GM10266 (cell line): Measurements from ENCODE around the gene CD300LB.

ENCODE experiments used
- DNase-seq: peaks from one replicate; pipeline ENCODE4 v3.0.0; 2012; ENCODE audit errors: extremely low spot score
- TF ChIP-seq, protein P1 (sequence below): IDR thresholded peaks from 2 replicates; pipeline ENCODE4 v1.5.1; 2012; ENCODE audit warnings: mild to moderate bottlenecking, low read depth; ENCODE audit not compliant: control insufficient read depth, insufficient read depth; ENCODE audit errors: missing control alignments

The CD300LB gene

DNA sequence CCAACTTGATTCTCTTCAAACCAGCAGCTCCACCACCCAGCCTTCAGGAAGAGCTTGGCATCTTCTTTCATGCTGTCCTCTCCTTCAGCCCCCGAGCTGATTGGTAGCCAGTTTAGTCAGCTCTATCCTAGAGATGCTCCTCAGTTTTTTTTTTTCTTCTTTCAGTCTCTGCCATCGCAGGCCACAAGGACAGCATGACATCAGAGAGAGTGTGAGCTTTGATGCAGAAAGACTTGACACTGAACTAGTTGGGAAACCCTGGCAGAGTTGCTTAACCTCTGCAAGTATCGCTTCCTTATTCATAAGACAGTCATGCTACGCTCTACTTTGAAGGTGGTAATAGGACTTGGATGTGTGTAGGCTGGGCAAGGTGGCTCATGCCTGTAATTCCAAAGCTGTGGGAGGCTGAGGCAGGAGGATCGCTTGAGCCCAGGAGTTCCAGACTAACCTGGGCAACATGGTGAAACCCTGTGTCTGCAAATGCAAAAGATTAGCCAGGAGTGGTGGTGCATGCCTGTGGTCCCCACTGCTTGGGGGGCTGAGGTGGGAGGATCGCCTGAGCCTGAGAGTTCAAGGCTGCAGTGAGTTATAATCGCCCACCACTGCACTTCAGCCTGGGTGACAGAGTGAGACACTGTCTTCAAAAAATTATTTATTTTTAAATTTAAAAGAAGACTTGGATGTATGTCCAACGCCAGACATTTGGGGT is 2.6 kb downstream of the CD300LB start:
- peak; percentile 57 for DNase-seq
- TF ChIP-seq, protein P1, sequence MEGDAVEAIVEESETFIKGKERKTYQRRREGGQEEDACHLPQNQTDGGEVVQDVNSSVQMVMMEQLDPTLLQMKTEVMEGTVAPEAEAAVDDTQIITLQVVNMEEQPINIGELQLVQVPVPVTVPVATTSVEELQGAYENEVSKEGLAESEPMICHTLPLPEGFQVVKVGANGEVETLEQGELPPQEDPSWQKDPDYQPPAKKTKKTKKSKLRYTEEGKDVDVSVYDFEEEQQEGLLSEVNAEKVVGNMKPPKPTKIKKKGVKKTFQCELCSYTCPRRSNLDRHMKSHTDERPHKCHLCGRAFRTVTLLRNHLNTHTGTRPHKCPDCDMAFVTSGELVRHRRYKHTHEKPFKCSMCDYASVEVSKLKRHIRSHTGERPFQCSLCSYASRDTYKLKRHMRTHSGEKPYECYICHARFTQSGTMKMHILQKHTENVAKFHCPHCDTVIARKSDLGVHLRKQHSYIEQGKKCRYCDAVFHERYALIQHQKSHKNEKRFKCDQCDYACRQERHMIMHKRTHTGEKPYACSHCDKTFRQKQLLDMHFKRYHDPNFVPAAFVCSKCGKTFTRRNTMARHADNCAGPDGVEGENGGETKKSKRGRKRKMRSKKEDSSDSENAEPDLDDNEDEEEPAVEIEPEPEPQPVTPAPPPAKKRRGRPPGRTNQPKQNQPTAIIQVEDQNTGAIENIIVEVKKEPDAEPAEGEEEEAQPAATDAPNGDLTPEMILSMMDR: no peak

DNA sequence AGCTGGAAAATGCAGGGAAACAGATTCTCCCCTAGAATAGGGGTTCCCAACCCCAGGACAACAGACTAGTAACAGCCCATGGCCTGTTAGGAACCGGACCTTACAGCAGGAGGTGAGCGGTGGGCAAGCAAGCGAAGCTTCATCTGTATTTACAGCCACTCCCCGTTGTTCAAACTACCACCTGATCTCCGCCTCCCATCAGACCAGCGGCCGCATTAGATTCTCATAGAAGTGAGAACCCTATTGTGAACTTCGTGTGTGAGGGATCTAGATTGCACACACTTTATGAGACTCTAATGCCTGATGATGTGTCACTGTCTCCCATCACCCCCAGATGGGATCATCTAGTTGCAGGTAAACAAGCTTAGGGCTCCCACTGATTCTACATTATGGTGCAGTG is 3.5 kb downstream of the CD300LB start:
- DNase-seq: no peak
- TF ChIP-seq, protein P1: no peak

DNA sequence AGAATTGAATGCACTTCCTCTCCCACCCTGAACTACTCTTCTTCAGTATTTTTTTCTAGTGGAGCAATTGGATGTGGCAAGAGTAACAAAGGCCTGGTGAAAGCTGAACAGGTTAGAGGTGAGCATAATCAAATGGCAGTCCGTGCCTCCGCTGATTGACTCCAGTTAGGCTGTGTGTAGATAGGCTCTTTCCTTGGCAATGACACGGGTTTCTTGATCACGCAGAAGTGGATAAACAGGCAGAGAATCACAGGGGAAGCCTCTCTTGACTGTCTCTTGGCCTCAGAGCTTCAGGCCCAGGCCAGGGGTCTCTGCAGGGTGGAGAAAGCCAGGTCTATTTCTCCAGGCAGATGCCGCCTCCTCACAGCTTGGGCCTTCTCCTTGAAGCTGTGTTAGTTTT is 4.2 kb downstream of the CD300LB start:
- TF ChIP-seq, protein P1: no peak
- no peak for DNase-seq

- DNase-seq: no peak
- TF ChIP-seq, protein P1: no peak
Measured at GRCh38 chr17:74526681-74527080, 4.6 kb downstream of the CD300LB start.

- no peak for DNase-seq
- TF ChIP-seq, protein P1: no peak
Measured at GRCh38 chr17:74525781-74526288, 5.4 kb downstream of the CD300LB start.

- DNase-seq: no peak
- TF ChIP-seq, protein P1: no peak
Measured at GRCh38 chr17:74525465-74525725, 5.9 kb downstream of the CD300LB start.

GRCh38 chr17:74524653-74525464 is 6.4 kb downstream of the CD300LB start:
- TF ChIP-seq, protein P1: no peak

More at GRCh38 chr17:74524653-74525464, 6.4 kb downstream of the CD300LB start:
- no peak for DNase-seq
